Suppressor macrophage treated with lipopolysaccharide for 4 hours (primary cell): ENCODE results near the gene LPCAT3.
"Not testable (repeated sequence)": the region's sequence is repeated elsewhere in the genome, so short reads cannot be mapped to it uniquely, and the experiment has no call there.

Source experiments
- DNase-seq: peaks from one replicate; pipeline ENCODE4 v3.0.0-alpha.2; 2020

Gene LPCAT3

GRCh38 chr12:7035463-7035862 lies 17.2 kb upstream of the LPCAT3 start:
- DNase-seq = no peak

DNA sequence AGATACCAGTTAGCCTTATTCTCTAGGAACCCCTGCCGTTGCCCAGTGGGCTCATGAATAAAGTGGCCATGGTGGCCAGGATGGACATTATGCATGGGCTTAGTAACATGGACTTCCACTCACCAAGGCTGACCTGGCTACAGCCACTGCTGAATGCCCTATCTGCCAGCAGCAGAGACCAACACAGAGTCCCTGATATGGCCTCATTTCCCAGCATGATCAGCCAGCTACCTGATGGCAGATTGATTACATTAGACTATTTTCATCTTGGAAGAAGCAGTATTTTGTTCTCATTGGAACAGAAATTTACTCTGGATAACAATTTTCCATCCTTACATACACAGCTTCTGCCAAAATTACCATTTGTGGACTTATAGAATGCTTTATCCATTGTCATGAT lies 16.2 kb upstream of the LPCAT3 start:
- DNase-seq = no peak

- no peak for DNase-seq
Measured at GRCh38 chr12:7032990-7033389, 14.7 kb upstream of the LPCAT3 start.

DNA sequence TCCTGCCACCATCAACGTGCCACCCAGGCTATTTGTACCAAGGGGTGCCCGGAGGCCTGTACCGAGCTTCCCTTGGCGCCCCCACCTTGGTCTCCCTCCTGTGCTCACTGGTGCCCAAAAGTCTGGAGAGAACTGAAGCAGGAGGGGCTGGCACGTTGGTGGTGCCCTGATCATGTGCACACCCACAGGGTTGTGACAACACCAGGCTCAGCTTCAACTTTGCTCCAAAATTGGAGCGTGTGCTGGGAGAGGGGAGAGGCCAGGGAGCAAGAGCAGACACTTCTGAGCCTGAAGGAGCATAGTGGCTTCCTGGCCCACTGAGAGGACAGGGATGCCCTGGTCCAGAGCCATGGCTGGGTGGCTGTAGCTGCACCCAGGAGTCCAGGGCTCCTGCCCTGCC lies 13.0 kb upstream of the LPCAT3 start:
- DNase-seq = no peak

GRCh38 chr12:7026854-7027253 lies 8.6 kb upstream of the LPCAT3 start:
- no peak for DNase-seq

- DNase-seq = no peak
Measured at GRCh38 chr12:7023114-7023513, 4.8 kb upstream of the LPCAT3 start.

DNA sequence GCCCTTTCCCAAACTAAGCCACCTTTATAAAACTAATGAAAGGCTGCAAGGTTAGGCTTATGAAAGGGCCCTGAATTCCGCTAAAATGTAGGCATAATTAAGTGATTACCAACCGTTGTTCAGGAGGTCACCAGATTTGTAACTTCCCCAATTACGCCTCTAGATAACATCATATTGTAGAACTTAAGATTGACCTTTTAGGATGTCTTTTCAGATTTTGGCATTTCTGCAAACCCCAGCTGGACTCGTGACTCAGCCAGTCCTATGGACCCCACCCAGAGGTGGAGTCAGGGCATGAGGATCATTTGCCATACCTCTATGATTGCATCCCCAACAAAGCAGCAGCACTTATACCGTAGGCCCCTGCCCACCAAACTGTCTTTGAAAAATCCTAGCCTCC lies 3.7 kb upstream of the LPCAT3 start:
- peak; percentile 70 for DNase-seq

DNA sequence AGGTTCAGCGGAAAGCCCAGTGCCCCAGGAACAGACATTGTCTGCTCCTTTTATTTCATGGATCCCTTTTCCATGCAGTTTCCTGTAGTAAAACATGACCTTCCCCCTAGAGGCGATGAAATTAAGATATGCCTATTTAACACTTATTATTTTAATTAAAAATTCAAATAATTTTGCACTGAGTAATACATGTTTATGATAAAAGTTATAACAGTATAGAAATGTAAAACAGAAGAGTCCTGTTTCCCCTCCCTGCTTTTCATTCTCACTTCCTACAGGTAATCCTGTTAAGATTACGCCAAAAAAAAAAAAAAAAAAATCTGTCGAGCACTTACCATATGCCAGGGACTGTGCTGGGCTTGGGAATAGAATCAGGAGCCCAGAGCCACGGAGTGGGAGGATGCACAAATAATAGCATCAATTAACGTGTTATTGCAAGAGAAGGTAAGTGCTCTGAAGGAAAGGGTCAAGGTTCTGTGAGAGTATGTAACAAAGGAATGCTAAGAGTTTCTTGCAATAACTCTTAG lies 830 bp upstream of the LPCAT3 start:
- DNase-seq = no peak

GRCh38 chr12:7017870-7018349 lies 366 bp downstream of the LPCAT3 start:
- DNase-seq = peak; percentile 26

- DNase-seq = no peak
Measured at GRCh38 chr12:7016958-7017571, 1.2 kb downstream of the LPCAT3 start.

DNA sequence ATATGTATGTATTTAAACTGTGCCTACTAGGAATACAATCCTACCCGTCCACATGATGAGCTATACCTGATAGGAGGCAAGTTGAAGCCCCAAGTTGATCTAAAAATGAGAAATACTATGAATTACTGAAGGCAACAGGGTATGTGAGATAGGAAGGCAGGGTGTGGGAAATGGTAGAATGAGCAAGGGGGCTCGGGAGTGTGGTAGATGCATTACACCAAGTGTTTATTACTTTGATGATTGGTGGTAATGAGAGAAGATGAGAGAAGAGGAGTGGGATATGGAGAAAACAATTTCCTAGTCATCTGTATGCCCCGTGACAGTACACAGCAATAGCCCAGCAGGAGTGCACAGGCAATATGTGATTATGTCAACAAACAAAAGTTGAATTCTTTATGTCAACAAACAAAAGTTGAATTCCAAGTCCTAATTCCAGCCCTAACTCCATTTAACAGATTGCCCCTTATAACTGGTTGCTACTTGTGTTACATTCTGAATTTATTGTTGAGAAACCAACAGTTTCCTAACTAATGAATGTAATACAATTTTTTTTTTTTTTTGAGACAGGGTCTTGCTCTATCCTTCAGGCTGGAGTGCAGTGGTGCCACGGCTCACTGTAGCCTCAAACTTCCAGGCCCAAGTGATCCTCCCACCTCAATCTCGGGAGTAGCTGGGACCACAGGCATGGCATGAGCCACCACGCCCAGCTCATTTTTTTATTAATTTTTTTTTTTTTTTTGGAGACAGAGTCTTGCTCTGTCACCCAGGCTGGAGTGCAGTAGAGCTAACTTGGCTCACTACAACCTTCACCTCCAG lies 2.5 kb downstream of the LPCAT3 start:
- DNase-seq = no peak

GRCh38 chr12:7013101-7013500 lies 5.2 kb downstream of the LPCAT3 start:
- no peak for DNase-seq

DNA sequence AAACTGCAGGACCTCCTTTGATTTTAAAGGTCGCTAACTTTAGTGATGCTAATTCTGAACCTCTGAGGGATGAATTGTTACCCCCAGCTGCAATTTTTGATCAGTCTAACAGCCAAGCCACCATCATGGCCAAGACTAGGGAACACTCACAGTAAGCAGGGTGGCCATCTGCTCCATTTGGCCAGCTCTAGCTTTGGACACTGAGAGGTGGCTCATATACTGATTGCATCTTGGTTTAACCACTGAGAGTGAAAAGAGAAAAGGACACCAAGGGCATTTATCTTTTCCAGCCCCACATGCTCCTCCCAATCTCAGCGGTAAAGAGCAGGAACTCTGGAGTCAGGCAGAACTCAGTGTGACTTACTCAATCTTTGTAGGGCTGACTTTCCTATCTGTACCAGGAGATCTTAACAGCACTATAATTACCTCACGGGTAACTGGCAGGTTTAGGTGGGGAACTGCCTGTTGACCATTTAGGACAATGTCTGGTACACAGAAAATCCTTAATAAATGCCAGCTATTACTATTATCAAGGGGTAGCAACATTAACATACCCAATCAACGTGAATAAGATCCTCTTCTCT lies 6.2 kb downstream of the LPCAT3 start:
- no peak for DNase-seq

DNA sequence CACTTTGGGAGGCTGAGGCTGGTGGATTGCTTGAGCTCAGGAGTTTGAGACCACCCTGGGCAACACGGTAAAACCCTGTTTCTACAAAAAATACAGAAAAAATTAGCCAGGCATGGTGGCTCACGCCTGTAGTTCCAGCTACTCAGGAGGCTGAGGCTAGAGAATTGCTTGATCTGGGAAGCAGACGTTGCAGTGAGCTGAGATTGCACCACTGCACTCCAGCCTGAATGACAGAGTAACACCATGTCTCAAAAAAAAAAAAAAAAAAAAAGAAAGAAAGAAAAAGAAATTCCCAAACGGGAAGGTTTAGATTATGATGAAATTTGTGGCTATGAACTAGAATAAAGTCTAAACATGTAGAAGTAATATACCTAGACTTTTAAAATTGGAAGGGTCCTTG lies 6.9 kb downstream of the LPCAT3 start:
- DNase-seq = not testable (repeated sequence)

DNA sequence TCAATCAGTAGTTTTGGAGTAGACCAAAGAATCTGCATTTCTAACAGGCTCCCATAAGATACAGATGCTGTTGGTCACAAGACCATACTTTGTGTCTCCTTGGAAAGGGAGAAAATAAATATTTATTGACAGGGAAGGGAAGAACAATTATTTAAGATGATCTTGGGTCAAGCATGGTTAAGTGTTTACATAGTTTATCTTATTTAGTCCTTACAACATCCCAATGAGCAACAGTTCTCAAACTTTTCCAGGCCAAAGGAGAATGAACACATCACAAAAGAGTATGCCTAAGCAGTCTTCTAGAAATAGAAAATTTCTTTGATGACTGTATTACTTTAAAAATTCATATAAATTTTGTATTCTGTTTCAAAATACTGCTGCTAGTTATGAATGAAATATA lies 8.8 kb downstream of the LPCAT3 start:
- DNase-seq = no peak

DNA sequence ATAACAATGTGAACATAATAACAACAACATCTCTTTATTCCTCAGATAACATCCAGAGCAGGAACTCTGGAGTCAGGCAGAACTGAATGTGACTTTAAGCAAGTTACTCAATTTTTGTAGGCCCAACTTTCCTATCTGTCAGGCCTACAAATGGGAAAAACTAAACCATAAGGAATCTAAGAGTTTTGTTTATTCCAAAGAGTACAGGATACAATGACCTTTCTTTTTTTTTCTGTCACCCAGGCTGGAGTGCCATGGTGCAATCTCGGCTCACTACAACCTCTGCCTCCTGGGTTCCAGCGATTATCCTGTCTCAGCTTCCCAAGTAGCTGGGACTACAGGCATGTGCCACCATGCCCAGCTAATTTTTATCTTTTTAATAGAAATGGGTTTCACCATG lies 9.4 kb downstream of the LPCAT3 start:
- no peak for DNase-seq

DNA sequence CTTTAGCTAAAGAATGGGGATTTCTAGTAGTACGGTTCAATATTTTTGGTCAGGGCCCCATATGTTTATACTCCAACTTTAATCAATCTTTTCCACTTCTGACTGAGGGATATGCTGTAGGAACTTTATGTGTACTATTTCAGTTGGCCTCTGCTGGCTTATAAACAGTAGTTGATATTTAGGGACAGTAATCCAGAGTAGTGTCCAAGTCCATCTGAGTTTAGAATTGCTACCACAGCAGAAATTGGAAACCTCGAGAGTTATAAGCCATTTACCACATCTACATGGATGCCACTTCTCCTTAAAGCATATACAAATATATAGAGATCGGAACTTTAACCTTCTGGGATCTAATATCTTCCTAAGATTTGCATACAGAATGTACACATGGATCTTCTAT lies 11.6 kb downstream of the LPCAT3 start:
- DNase-seq = no peak

DNA sequence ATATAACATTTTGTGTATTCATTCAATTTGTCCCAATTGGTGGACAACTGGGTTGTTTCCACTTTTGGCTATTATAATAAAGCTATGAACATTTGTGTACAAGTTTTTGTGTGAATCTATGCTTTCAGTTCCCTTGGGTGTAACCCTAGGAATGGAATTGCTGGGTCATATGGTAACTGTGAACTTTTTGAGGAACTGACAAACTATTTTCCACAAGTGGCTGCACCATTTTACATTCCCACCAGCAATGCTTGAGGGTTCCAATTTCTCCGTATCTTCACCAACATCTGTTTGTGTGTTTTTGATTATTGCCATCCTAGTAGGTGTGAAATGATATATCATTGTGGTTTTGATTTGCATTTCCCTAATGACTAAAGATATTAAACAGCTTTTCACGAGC lies 13.0 kb downstream of the LPCAT3 start:
- DNase-seq = peak; percentile 59

DNA sequence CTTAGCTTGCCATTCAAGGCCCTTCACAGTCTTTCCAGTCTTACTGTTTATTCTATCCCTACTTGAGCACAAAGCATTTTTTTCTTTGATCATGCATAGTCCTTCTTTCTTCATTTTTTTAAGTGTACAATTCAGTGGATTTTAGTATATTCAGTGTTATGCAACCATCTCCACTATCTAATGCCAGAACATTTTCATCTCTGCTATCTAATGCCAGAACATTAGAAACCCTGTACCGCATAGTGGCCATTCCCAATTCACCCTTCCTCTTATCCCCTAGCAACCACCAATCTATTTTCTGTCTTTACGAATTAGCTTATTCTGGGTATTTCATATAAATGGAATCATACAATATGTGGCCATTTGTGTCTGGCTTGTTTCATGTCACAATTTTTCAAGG lies 13.4 kb downstream of the LPCAT3 start:
- no peak for DNase-seq

- no peak for DNase-seq
Measured at GRCh38 chr12:7004287-7004803, 13.9 kb downstream of the LPCAT3 start.

- DNase-seq = no peak
Measured at GRCh38 chr12:7001921-7002591, 16.2 kb downstream of the LPCAT3 start.

DNA sequence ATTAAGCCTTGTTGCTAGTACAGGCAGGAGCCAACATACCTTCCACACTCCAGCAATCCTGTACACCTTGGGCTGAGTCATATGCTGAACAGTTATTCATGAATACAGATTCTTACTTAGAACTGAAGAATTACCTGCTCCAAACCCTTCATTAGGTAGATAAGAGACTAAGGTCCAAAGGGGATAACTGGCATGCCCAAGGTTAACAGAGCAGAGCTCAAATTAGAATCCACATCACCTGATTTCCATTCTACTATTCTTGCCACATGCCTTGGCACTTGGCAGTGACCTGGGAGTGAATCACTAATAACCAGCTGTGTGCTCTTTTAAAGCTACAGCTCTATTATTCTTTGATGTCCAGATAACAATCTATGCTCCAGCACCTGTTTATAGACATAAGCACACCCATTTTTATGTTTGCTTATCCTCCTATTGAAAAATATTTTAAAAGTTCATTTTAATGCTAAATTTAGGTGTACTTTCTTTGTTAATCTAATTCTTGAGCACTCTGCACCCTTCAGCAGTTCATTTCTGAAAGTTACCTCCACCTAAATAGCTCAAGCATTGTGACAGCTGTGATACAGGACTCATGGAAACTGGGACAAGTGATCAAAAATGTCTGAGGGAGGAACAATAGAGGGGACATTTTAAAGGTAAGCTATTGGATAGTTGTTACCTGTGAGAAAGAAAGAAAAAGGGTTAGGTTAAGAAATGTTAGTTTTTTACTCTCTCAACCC lies 19.4 kb downstream of the LPCAT3 start:
- DNase-seq = no peak
